ENCODE results near the gene COL20A1.

- TF ChIP-seq CTCF (IDR thresholded peaks at IDR 0.05) (no peak), POLR2A (IDR thresholded peaks at IDR 0.05) (no peak)
These were observed 4.3 kb upstream of the COL20A1 start for GRCh38 chr20:63288581-63289251.
